HT1080 (cell line): ENCODE results near the gene TNRC6B. TPM values are rescaled to one million over a fixed set of nuclear protein-coding genes. Genes with fewer than 3 reads are reported as not detected.
"Not testable (repeated sequence)": the region's sequence is repeated elsewhere in the genome, so short reads cannot be mapped to it uniquely, and the experiment has no call there.

Source experiments
- DNase-seq: peaks from one replicate; pipeline ENCODE4 v3.0.0-alpha.2; 2015; ENCODE audit warnings: low read depth
- total RNA-seq: library from RNA; depleted of rRNA; stranded (reverse); fragments of >200 nt; shearing (Covaris generic); gene quantifications from 2 replicates; pipeline ENCODE4 v1.2.3, GENCODE V29; 2014

TNRC6B gene
- total RNA-seq, 1 experiment from 2014 or later = 19.3 TPM

GRCh38 chr22:40285513-40285912 is 107.8 kb downstream of the TNRC6B start:
- no peak for DNase-seq

- peak; percentile 67 for DNase-seq
These were observed 112.3 kb downstream of the TNRC6B start for GRCh38 chr22:40289991-40290459.

GRCh38 chr22:40290516-40290915 is 112.8 kb downstream of the TNRC6B start:
- no peak for DNase-seq

- DNase-seq = no peak
These were observed 117.0 kb downstream of the TNRC6B start for GRCh38 chr22:40294696-40295095.

- DNase-seq = no peak
These were observed 122.6 kb downstream of the TNRC6B start for GRCh38 chr22:40300316-40300715.

GRCh38 chr22:40300884-40301672 is 123.4 kb downstream of the TNRC6B start:
- DNase-seq = no peak

- DNase-seq = no peak
These were observed 124.4 kb downstream of the TNRC6B start for GRCh38 chr22:40302149-40302548.

GRCh38 chr22:40305625-40306024 is 127.9 kb downstream of the TNRC6B start:
- DNase-seq = no peak

- no peak for DNase-seq
These were observed 131.4 kb downstream of the TNRC6B start for GRCh38 chr22:40308999-40309573.

GRCh38 chr22:40309631-40310030 is 131.9 kb downstream of the TNRC6B start:
- DNase-seq = no peak

GRCh38 chr22:40310081-40310767 is 132.5 kb downstream of the TNRC6B start:
- no peak for DNase-seq

GRCh38 chr22:40310768-40311120 is 133.0 kb downstream of the TNRC6B start:
- DNase-seq = no peak

- DNase-seq = not testable (repeated sequence)
These were observed 133.9 kb downstream of the TNRC6B start for GRCh38 chr22:40311646-40312045.

GRCh38 chr22:40312050-40312449 is 134.3 kb downstream of the TNRC6B start:
- no peak for DNase-seq

- no peak for DNase-seq
These were observed 135.3 kb downstream of the TNRC6B start for GRCh38 chr22:40313007-40313406.

GRCh38 chr22:40314041-40314440 is 136.3 kb downstream of the TNRC6B start:
- no peak for DNase-seq

GRCh38 chr22:40320687-40321086 is 143.0 kb downstream of the TNRC6B start:
- no peak for DNase-seq

- DNase-seq = no peak
These were observed 144.3 kb downstream of the TNRC6B start for GRCh38 chr22:40322021-40322420.

- no peak for DNase-seq
These were observed 145.2 kb downstream of the TNRC6B start for GRCh38 chr22:40322818-40323447.

- DNase-seq = no peak
These were observed 146.0 kb downstream of the TNRC6B start for GRCh38 chr22:40323681-40324171.

- no peak for DNase-seq
These were observed 147.0 kb downstream of the TNRC6B start for GRCh38 chr22:40324468-40325305.
